Body of pancreas (tissue), 4 donors: ENCODE results near the gene PHLDB3.

ENCODE experiments used
- CTCF ChIP-seq, 7 experiments: fragments of 450-650 bp in 4 of 7; fragments of 200-600 bp in 3 of 7; sonication (generic) in 3 of 7; IDR thresholded peaks; one replicate each; pipeline ENCODE4 v1.5.1; 2016 to 2019; ENCODE audit warnings: antibody characterized with exemption in 7 of 7
- POLR2A ChIP-seq, 3 donors: fragments of 450-650 bp; IDR thresholded peaks; one replicate each; pipeline ENCODE4 v1.6.1; 2016; ENCODE audit warnings: antibody characterized with exemption in 3 of 3, mild to moderate bottlenecking in 2 of 3

GRCh38 chr19:43433689-43434088, 70.9 kb downstream of the PHLDB3 start:
- TF ChIP-seq CTCF (IDR thresholded peaks at IDR 0.05) (no peak), POLR2A (IDR thresholded peaks at IDR 0.05) (no peak)
